GM18870 (cell line): ENCODE measurements around the gene LHX4.

Source experiments
- ATAC-seq: cut with Tn5 transposase; IDR thresholded peaks from one replicate; pipeline ENCODE4 v1.9.1; 2021; ENCODE audit warnings: moderate library complexity; ENCODE audit not compliant: unreplicated experiment

The LHX4 gene

DNA sequence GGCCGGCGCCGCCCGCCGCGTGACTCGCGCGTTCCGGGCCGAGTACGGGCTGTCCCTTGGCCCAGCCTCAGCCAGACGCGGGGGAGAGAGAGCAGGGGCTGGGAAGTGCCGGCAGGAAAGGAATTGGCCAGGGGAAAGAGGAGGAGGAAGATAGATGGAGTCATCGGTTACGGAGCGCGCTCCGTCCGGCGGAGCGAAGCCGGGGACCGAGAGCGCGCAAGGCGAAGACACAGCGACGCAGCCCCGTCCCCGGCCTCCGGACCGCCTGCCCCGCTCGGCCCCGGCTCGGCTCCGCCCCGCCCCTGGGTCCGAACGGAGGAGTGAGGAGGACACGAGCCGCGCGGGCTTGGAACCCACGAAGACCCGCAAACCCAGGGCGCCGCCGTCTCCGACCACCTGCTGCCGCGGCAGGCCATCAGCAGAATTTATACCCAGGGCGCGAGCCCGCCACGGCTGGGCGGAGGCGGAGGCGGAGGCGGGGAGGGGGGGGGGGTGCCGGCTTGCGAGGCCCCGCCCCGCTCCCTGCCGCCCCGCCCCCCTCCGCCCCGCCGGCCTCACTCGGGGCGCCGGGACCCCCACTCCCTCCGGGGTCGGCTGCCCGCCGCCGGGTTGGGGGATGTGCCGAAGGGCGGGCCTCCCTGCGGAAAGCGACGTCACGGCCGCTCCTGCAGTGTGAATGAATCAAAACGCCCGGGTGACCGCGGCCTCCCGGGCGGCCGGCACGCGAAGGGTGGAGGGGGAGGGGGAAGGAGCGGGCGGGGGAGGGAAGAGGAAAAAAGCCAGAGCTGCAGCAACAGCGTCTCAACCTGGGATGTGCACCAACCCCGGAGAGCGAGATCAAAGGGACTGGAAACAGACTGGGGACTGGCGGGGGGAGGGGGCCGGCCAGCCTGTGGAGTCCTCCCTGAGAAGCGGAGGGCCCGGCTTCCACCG lies at the start of gene LHX4:
Gene LHX4 (plus strand): TSS at position 782 of the 933 bp plus-strand sequence. CDS start 266 bp downstream, outside the sequence.
- ATAC-seq = no peak

DNA sequence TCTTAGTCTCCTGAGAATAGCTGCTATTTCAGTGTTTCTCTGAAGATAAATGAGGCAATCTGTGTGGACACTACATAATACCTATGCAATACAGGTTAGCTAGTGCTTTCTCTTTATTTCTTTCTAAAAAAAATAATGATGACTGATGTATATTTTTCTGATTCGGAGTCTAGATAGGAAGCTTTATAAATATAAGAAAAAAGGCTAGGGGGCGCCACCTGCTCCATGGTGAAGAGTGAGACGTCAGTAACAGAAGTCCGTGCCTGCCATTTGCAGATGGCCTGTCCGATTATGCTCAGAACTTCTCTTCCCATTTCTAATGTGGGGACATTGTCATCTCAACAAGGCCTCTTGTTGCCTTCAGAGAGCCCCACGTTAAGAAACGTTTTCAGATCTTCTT lies 49.0 kb upstream of the LHX4 start:
- no peak for ATAC-seq

DNA sequence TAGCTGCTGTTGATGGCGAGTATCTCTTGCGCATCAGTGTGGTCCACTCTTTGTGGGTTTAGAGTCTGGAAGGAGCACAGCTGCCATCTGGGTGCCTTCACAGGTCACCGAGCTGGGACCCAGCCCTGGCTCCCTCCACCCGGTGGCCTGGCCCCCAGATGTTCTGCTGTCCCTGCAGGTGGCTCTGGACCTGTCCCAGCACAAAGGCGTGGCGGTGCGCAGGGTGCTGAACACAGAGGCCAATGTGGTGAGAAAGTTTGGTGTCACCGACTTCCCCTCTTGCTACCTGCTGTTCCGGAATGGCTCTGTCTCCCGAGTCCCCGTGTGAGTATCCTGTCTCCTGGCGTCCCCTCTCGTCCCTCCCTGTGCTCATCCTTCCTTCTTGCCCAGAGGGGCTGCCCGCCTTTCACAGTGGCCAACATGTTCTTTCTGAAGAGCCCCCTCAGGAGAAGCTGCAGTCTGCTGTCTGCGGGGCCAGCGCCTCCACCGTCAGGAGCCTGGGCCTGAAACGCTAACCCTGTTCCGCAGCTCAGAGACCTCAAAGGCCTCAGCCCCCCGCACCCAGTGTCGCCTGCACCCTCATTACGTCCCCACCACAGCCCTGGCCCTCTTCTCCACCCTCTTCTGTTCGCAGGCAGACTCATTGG lies 47.9 kb upstream of the LHX4 start:
- ATAC-seq = no peak

DNA sequence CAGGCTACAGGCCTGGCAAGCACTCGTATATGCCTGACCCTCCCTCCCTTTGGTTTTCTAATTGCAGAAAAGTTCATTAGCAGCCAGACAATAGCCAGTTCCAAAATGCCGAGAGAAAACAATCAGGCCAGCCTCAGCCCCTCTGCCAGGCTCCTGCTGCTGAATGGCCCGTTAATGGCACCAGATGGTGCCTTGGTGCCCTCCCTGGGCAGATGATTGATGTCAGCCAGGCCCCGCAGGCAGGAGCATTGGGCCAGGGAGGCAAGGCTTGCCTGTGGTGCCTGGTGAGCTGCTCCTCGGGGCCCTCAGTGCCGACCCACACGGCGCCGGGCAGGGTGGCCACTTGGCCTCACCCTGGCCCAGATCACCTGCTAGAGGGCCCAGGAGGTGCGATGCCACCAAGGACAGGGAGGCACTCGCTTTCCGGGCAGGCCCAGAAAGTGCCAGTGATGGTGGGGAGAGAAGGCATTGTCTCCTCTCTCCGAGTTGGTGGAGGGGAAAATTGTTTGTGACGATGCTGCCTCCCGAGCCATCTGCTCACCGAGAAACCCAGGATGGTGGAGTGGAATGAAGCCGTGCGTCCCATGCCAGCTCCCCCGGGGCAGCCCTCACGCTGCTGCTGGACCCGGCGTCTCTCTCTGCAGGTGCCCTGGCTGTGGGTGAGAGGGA lies 47.3 kb upstream of the LHX4 start:
- no peak for ATAC-seq

GRCh38 chr1:180183426-180183825 lies 46.6 kb upstream of the LHX4 start:
- no peak for ATAC-seq

DNA sequence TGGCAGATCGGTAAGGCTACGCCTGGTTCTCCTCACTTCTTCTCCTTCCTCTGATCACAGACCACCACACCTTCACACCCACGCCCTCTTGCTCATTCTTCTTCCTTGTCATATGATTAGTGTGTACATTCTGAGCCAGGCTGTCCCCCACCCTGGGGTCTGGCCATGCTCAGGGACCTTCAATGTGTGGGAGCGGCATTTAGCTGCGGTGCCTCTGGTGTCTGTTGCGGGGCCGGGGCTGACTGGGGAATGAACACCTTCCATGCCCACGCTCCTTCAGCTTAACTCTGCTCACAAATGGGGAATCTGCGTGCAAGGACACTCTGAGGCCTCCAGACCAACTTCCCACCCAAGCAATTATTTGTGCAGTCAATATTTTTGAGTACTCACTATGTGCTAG lies 46.0 kb upstream of the LHX4 start:
- no peak for ATAC-seq

- ATAC-seq = no peak
Measured at GRCh38 chr1:180185281-180185680, 44.8 kb upstream of the LHX4 start.

DNA sequence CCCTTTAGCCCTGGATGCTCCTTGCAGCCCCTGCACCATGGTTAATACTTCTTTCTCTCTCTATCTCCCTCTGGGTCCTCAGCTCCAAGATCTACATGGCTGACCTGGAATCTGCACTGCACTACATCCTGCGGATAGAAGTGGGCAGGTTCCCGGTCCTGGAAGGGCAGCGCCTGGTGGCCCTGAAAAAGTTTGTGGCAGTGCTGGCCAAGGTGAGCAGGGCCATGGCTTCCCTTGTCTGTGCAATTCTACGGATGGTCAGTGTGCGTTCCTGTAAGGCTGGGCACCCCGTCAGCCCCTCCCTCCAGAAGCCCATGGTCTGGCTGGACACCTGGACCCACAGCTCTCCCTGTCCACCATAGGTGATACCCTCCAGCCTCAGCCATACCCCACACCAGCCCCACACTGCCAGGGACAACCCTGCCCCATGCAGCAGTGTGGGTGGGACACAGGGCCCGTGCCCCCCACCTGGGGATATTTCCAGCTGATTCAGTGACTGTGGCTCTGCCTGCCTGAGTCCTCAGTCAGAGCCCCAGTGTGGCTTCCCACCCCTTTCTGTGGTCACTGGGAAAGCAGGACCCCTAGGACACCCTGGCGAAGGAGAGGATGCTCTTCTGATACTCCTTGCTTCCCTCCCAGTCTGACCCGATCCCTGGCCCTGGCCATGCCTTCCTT lies 44.0 kb upstream of the LHX4 start:
- no peak for ATAC-seq

DNA sequence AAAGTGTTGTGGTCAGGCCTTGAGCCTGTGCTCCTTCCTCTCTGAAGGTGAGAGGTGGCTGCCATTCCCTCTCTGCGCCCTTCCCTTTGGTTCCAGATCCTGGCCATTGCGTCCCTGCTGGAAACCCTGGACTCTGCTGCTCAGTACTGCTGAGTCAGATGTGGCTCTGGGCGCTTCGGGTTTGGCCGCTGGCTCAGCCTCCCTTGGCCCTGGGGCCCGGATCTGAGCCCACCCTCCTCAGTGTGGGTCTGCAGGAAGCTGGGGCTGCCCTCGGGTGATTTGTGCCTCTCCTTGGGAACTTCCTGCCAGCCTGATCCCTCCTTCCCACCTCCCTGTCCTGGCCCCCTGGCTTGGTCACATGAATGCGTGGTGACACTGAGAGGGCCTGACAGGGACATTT lies 43.2 kb upstream of the LHX4 start:
- no peak for ATAC-seq

- ATAC-seq = no peak
Measured at GRCh38 chr1:180187626-180188025, 42.4 kb upstream of the LHX4 start.

DNA sequence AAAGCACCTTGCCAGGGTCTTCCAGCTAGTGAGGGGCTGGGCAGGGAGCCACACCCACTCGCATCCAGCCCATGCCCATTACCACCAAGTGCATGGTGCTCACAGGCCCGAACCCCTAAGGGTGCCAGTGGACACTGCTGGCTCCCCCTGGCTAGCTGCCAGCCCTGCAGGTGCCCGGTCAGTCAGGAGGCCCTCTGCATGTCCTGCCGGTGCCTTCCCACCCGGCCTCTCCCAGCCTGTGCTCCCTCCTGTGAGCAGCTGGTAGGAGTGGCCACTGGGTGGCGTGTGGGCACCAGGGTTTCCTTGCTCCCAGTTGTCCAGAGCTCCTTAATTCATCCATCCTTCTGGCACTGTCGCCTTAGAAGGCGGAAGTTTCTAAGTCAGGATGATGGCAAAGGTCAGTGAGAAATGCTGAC lies 42.0 kb upstream of the LHX4 start:
- no peak for ATAC-seq

DNA sequence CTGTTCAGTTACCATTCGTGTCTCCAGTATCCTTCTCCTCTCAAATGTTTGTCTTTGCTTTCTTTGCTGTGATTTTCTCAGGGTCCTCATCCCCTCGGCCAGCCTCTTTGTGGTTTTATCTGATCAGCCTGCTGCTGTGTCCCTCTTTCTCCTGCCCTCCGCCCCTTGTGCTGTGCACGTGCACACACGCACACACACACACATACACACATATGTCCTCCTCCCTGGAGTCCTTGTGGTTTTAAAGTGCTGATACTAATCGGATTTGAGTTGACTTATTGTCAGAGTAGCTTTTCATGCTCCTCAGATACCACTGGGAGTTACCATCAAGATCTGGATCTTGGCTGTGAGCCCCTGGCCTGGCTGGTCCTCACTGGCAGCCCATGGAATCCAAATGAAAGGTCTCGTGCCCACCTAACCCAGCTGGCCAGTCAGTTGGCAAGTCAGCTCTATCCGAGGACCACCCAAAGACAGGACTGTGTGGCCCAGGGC lies 41.3 kb upstream of the LHX4 start:
- no peak for ATAC-seq

- ATAC-seq = no peak
Measured at GRCh38 chr1:180190091-180190490, 40.0 kb upstream of the LHX4 start.

GRCh38 chr1:180192172-180192571 lies 37.9 kb upstream of the LHX4 start:
- ATAC-seq = no peak

- no peak for ATAC-seq
Measured at GRCh38 chr1:180193141-180194047, 36.7 kb upstream of the LHX4 start.

DNA sequence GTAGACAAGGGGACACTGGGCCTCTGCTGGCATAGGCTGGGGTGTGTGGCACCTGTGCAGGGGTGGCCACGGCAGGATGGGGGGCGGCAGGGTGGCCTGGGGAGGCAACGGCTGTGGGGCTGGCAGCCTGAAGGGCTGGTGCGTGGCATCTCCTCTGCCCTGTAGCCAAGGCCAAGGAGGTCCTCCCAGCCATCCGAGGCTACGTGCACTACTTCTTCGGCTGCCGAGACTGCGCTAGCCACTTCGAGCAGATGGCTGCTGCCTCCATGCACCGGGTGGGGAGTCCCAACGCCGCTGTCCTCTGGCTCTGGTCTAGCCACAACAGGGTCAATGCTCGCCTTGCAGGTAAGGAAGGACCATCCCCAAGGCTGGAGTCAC lies 36.0 kb upstream of the LHX4 start:
- no peak for ATAC-seq

- ATAC-seq = no peak
Measured at GRCh38 chr1:180194546-180195207, 35.4 kb upstream of the LHX4 start.

DNA sequence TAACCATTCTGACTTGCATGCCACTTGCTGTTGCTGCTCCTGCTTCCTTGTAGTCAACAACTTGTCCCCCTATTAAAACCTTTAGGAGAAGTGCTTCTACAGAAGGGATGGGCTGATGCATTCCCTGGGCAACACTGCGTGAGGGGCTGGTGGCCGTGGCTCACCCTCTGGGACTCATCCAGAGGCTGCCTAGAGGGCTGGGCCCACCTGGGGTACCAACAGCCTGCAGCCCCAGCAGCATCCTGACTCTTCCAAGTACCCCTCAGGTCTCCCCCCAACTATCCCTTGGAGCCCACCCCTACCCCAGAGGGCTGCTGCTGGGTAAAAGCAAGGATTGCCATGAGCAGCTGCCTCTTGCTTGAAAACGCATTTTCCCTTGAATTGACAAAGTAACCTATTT lies 34.7 kb upstream of the LHX4 start:
- ATAC-seq = no peak

DNA sequence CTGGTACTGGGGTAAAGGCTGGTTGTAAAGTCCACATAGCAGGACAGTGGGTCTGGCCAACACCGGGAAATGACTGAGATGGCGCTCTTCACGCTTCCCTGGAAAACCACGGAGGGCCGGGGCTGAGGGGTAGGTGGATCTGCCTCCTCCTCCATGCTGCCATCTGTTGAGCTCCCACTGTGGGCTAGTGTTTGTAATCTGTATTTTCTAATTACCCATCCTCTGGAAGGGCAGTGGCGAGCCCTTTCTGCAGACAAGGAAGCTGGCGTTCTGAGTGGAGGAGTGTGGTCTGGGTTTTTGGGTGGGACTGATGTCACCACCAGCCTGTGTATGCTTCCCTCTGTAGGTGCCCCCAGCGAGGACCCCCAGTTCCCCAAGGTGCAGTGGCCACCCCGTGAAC lies 34.1 kb upstream of the LHX4 start:
- no peak for ATAC-seq
